HepG2 (cell line): ENCODE data around the gene KIF2C. TPM values are rescaled to one million over a fixed set of nuclear protein-coding genes. Genes with fewer than 3 reads are reported as not detected.
A peak's percentile ranks its signal among the peaks of the same experiment; 100 is the strongest.

Experiments used
- BCL6 ChIP-seq: IDR thresholded peaks from 2 replicates; pipeline ENCODE4 v1.6.1; 2016; ENCODE audit warnings: missing genetic modification reagents, missing compliant biosample characterization
- CSRNP1 ChIP-seq: sonication (generic); formaldehyde crosslinking; IDR thresholded peaks from 2 replicates; pipeline ENCODE4 v1.8.1; 2023; ENCODE audit warnings: mild to moderate bottlenecking, missing genetic modification reagents
- E2F2 ChIP-seq: sonication (generic); formaldehyde crosslinking; IDR thresholded peaks from 2 replicates; pipeline ENCODE4 v1.4.0; 2020; ENCODE audit warnings: missing genetic modification reagents, borderline replicate concordance
- HNF1B ChIP-seq: sonication (generic); formaldehyde crosslinking; IDR thresholded peaks from 2 replicates; pipeline ENCODE4 v1.5.1; 2020; ENCODE audit warnings: mild to moderate bottlenecking, moderate library complexity, missing genetic modification reagents
- NFIB ChIP-seq: sonication (generic); formaldehyde crosslinking; IDR thresholded peaks from 2 replicates; pipeline ENCODE4 v1.9.0; 2021; ENCODE audit warnings: missing genetic modification reagents, mild to moderate bottlenecking, borderline replicate concordance
- PRDM10 ChIP-seq: sonication (generic); formaldehyde crosslinking; IDR thresholded peaks from 2 replicates; pipeline ENCODE4 v1.4.0; 2020; ENCODE audit warnings: low read depth, missing genetic modification reagents
- RARG ChIP-seq: sonication (generic); formaldehyde crosslinking; IDR thresholded peaks from 2 replicates; pipeline ENCODE4 v1.4.0; 2020; ENCODE audit warnings: low read depth, mild to moderate bottlenecking, missing genetic modification reagents
- RFXANK ChIP-seq: IDR thresholded peaks from 2 replicates; pipeline ENCODE4 v1.6.1; 2016
- RORA ChIP-seq: sonication (generic); formaldehyde crosslinking; IDR thresholded peaks from 2 replicates; pipeline ENCODE4 v1.5.0; 2020; ENCODE audit warnings: mild to moderate bottlenecking, missing genetic modification reagents, moderate library complexity
- SIN3B ChIP-seq: fragments of 150-350 bp; IDR thresholded peaks from 2 replicates; pipeline ENCODE4 v1.6.1; 2014; ENCODE audit warnings: low read length
- TOPORS ChIP-seq: sonication (generic); formaldehyde crosslinking; IDR thresholded peaks from 2 replicates; pipeline ENCODE4 v1.8.0; 2023; ENCODE audit warnings: mild to moderate bottlenecking, missing genetic modification reagents
- XBP1 ChIP-seq: sonication (generic); formaldehyde crosslinking; IDR thresholded peaks from 2 replicates; pipeline ENCODE4 v1.5.0; 2020; ENCODE audit warnings: missing genetic modification reagents
- ZBTB7B ChIP-seq: sonication (generic); formaldehyde crosslinking; IDR thresholded peaks from 2 replicates; pipeline ENCODE4 v1.4.0; 2020; ENCODE audit warnings: missing genetic modification reagents
- ZNF3 ChIP-seq: IDR thresholded peaks from 2 replicates; pipeline ENCODE4 v1.7.0; 2017; ENCODE audit warnings: inconsistent platforms
- ZNF709 ChIP-seq: sonication (generic); formaldehyde crosslinking; IDR thresholded peaks from 2 replicates; pipeline ENCODE4 v1.5.0; 2020; ENCODE audit warnings: mild to moderate bottlenecking, missing genetic modification reagents
- ZNF776 ChIP-seq: sonication (generic); formaldehyde crosslinking; IDR thresholded peaks from 2 replicates; pipeline ENCODE4 v1.4.0; 2020; ENCODE audit warnings: mild to moderate bottlenecking, missing genetic modification reagents
- ZNF780A ChIP-seq: sonication (generic); formaldehyde crosslinking; IDR thresholded peaks from 2 replicates; pipeline ENCODE4 v1.8.0; 2022; ENCODE audit warnings: mild to moderate bottlenecking, missing genetic modification reagents, moderate library complexity
- ZNF816 ChIP-seq: sonication (generic); formaldehyde crosslinking; IDR thresholded peaks from 2 replicates; pipeline ENCODE4 v1.8.0; 2022; ENCODE audit warnings: missing genetic modification reagents, mild to moderate bottlenecking, borderline replicate concordance
- polyA plus RNA-seq, 8 experiments: library from polyadenylated mRNA; depleted of rRNA in 3 of 8; stranded (reverse) in 7 of 8; unstranded in 1 of 8; fragments of >200 nt; fragmentation: Illumina TruSeq in 4 of 8; extraction: Trizol in 4 of 8; gene quantifications; 2 replicates each; pipeline versions ENCODE4 v1.2.1 to v1.2.3, GENCODE V29; 2011 to 2016; ENCODE audit warnings: low read depth in 4 of 8, missing spikeins in 1 of 8, mixed read lengths in 1 of 8; ENCODE audit not compliant: insufficient read depth in 1 of 8
- total RNA-seq, 5 experiments: library from RNA; depleted of rRNA; stranded (reverse); fragments of >200 nt; fragmentation: Illumina TruSeq; extraction: Trizol; gene quantifications; 2 replicates each; pipeline ENCODE4 v1.2.3, GENCODE V29; 2016; ENCODE audit warnings: low read depth in 1 of 5

KIF2C gene
- total and polyA plus RNA-seq, 2 of the 13 experiments (the other 11 are each of a cell fraction or from before 2014, with no cell fraction given), result 29.7 to 53.7 TPM

GRCh38 chr1:44799770-44800584, 60.3 kb downstream of the KIF2C start, which contains the start of gene PLK3 (continued):
- 0 out of 2 replicates have a peak, but pooled peaks have one; percentile 54 for TF ChIP-seq PRDM10 (CRISPR knock-in tag)
- TF ChIP-seq HNF1B (CRISPR knock-in tag), result peak; percentile 93
- TF ChIP-seq ZNF3, result peak; percentile 56; the same call in 1 of the 2 replicates
- TF ChIP-seq CSRNP1, result peak; percentile 64; the same call in 1 of the 2 replicates
- no peak for TF ChIP-seq NFIB (CRISPR knock-in tag)
- TF ChIP-seq E2F2 (CRISPR knock-in tag), result no peak
- 0 out of 2 replicates have a peak, but pooled peaks have one; percentile 41 for TF ChIP-seq TOPORS (CRISPR knock-in tag)
- TF ChIP-seq ZNF816 (CRISPR knock-in tag), result peak; percentile 98
- 0 out of 2 replicates have a peak, but pooled peaks have one; percentile 51 for TF ChIP-seq ZNF780A (CRISPR knock-in tag)
- no peak for TF ChIP-seq RARG (CRISPR knock-in tag)
- TF ChIP-seq BCL6 (CRISPR knock-in tag), result peak; percentile 57
- 0 out of 2 replicates have a peak, but pooled peaks have one; percentile 44 for TF ChIP-seq SIN3B
- TF ChIP-seq ZNF709, result peak; percentile 75; the same call in 1 of the 2 replicates
- no peak for TF ChIP-seq XBP1 (CRISPR knock-in tag)
- no peak; the same call in 1 of the 2 replicates for TF ChIP-seq ZNF776 (CRISPR knock-in tag)
- TF ChIP-seq RFXANK, result peak; percentile 64; the same call in 1 of the 2 replicates
- 0 out of 2 replicates have a peak, but pooled peaks have one; percentile 40 for TF ChIP-seq ZBTB7B (CRISPR knock-in tag)
- TF ChIP-seq RORA (CRISPR knock-in tag), result no peak
